ENCODE data around the gene NRCAM. TPM values are rescaled to one million over a fixed set of nuclear protein-coding genes. Genes with fewer than 3 reads are reported as not detected.

The NRCAM gene
- total RNA-seq, 2 donors from 2014 or later: 17.9 to 28.2 TPM

- Mint-ChIP-seq H3K36me3 (ENCODE audit: low read depth) (no peaks in the 10 kb centered on the region), H3K4me1 (peaks cover 17% of the 10 kb centered on the region), H3K27ac (no peak overlapping the region), H3K9me3 (peaks cover 2% of the 10 kb centered on the region), H3K27me3 (ENCODE audit: insufficient read depth) (no peaks in the 10 kb centered on the region), H3K4me3 (no peak overlapping the region)
- Histone ChIP-seq H3K27ac (ENCODE audit: low read depth, low read length) (no peak overlapping the region), H3K4me3 (ENCODE audit: low read length) (no peak overlapping the region), H3K36me3 (ENCODE audit: control insufficient read depth, insufficient read depth, low read length) (no peaks in the 10 kb centered on the region), H3K4me1 (ENCODE audit: control insufficient read depth, insufficient read depth, low read length) (peaks cover 3% of the 10 kb centered on the region), H3K9me3 (ENCODE audit: control insufficient read depth, low read length) (no peaks in the 10 kb centered on the region), H3K9ac (ENCODE audit: extremely low read depth, low read length, poor library complexity, severe bottlenecking) (no peak overlapping the region), H3K27me3 (ENCODE audit: control insufficient read depth, insufficient read depth, low read length, poor library complexity, severe bottlenecking) (no peaks in the 10 kb centered on the region)
- TF ChIP-seq CTCF (conservative IDR thresholded peaks at IDR 0.05): no peak
- DNase-seq: no peak
- WGBS, 2 experiments (ENCODE audit: insufficient coverage in 1 of 2, insufficient read length in 1 of 2): 70 to 100% methylated on average over 1 to 4 of the region's 4 CpGs
These were observed 173.7 kb downstream of the NRCAM start for GRCh38 chr7:108282427-108282996.

- Mint-ChIP-seq H3K27me3 (ENCODE audit: insufficient read depth) (no peaks in the 10 kb centered on the region), H3K9me3 (peaks cover 4% of the 10 kb centered on the region), H3K4me3 (no peak overlapping the region), H3K36me3 (ENCODE audit: low read depth) (no peaks in the 10 kb centered on the region), H3K4me1 (peaks cover 12% of the 10 kb centered on the region), H3K27ac (no peak overlapping the region)
- TF ChIP-seq CTCF (conservative IDR thresholded peaks at IDR 0.05): no peak
- H3K4me1 ChIP-seq (ENCODE audit: control insufficient read depth, insufficient read depth, low read length): peaks cover 3% of the 10 kb centered on the region
- H3K27ac ChIP-seq (ENCODE audit: low read depth, low read length): no peak overlapping the region
- no peaks in the 10 kb centered on the region for H3K36me3 ChIP-seq (ENCODE audit: control insufficient read depth, insufficient read depth, low read length)
- WGBS, 2 experiments (ENCODE audit: insufficient coverage in 1 of 2, insufficient read length in 1 of 2): 60 to 100% methylated on average over 1 to 3 of the region's 3 CpGs
- no peak overlapping the region for H3K4me3 ChIP-seq (ENCODE audit: low read length)
- DNase-seq: no peak
- H3K27me3 ChIP-seq (ENCODE audit: control insufficient read depth, insufficient read depth, low read length, poor library complexity, severe bottlenecking): no peaks in the 10 kb centered on the region
- H3K9ac ChIP-seq (ENCODE audit: extremely low read depth, low read length, poor library complexity, severe bottlenecking): no peak overlapping the region
- H3K9me3 ChIP-seq (ENCODE audit: control insufficient read depth, low read length): no peaks in the 10 kb centered on the region
These were observed 176.1 kb downstream of the NRCAM start for GRCh38 chr7:108280136-108280535.

- Mint-ChIP-seq H3K4me1 (no peaks in the 10 kb centered on the region), H3K27me3 (ENCODE audit: insufficient read depth) (no peaks in the 10 kb centered on the region), H3K9me3 (peaks cover 12% of the 10 kb centered on the region), H3K36me3 (ENCODE audit: low read depth) (no peaks in the 10 kb centered on the region), H3K27ac (no peak overlapping the region), H3K4me3 (no peak overlapping the region)
- no peak overlapping the region for H3K27ac ChIP-seq (ENCODE audit: low read depth, low read length)
- no peak for DNase-seq
- no peak for TF ChIP-seq CTCF (conservative IDR thresholded peaks at IDR 0.05)
- H3K36me3 ChIP-seq (ENCODE audit: control insufficient read depth, insufficient read depth, low read length): no peaks in the 10 kb centered on the region
- WGBS, 2 experiments (ENCODE audit: insufficient coverage in 1 of 2, insufficient read length in 1 of 2): 61 to 91% methylated on average over 3 to 5 of the region's 5 CpGs
- no peaks in the 10 kb centered on the region for H3K27me3 ChIP-seq (ENCODE audit: control insufficient read depth, insufficient read depth, low read length, poor library complexity, severe bottlenecking)
- no peak overlapping the region for H3K9ac ChIP-seq (ENCODE audit: extremely low read depth, low read length, poor library complexity, severe bottlenecking)
- H3K9me3 ChIP-seq (ENCODE audit: control insufficient read depth, low read length): no peaks in the 10 kb centered on the region
- peaks cover 3% of the 10 kb centered on the region for H3K4me1 ChIP-seq (ENCODE audit: control insufficient read depth, insufficient read depth, low read length)
- no peak overlapping the region for H3K4me3 ChIP-seq (ENCODE audit: low read length)
These were observed 177.5 kb downstream of the NRCAM start for GRCh38 chr7:108278776-108279175.
